ENCODE results near the gene PIWIL1. TPM values are rescaled to one million over a fixed set of nuclear protein-coding genes. Genes with fewer than 3 reads are reported as not detected.
A peak's percentile ranks its signal among the peaks of the same experiment; 100 is the strongest.

PIWIL1 gene
- total and polyA plus RNA-seq, 2 donors (not counting 1 experiment from before 2014, with no cell fraction given) = not detected

- Histone ChIP-seq H3K27ac (ENCODE audit: insufficient read depth, low read length) (no peak overlapping the region), H3K4me1 (ENCODE audit: control insufficient read depth, extremely low read depth, insufficient read depth, low read length) (no peaks in the 10 kb centered on the region), H3K27me3 (ENCODE audit: control insufficient read depth, insufficient read depth, low read length) (no peaks in the 10 kb centered on the region), H4K20me1 (ENCODE audit: control insufficient read depth, extremely low read depth, insufficient read depth, low read length) (no peaks in the 10 kb centered on the region), H2AFZ (ENCODE audit: low read length) (no peak overlapping the region), H3K9ac (ENCODE audit: insufficient read depth, low read length) (no peak overlapping the region), H3K4me3 (replicated peaks in 1 of 4; ENCODE audit: control extremely low read depth in 1 of 4, insufficient read depth in 1 of 4, low read depth in 3 of 4, low read length in 4 of 4) (no peak overlapping the region), H3K4me2 (ENCODE audit: extremely low read depth, insufficient read depth, low read length) (no peak overlapping the region), H3K79me2 (ENCODE audit: control insufficient read depth, insufficient read depth, low read length) (no peaks in the 10 kb centered on the region), H3K36me3 (ENCODE audit: control insufficient read depth, insufficient read depth, low read length) (no peaks in the 10 kb centered on the region), H3K9me3 (ENCODE audit: control insufficient read depth, insufficient read depth, low read depth, low read length) (no peaks in the 10 kb centered on the region)
- TF ChIP-seq CTCF (conservative IDR thresholded peaks at IDR 0.05 in 1 of 2, IDR thresholded peaks at IDR 0.05 in 1 of 2; ENCODE audit: low read depth in 1 of 2, low read length in 2 of 2) = no peak
- TF ChIP-seq EZH2 (IDR thresholded peaks at IDR 0.05; ENCODE audit: low read length, missing control alignments) = no peak
- DNase-seq (ENCODE audit: low read depth in 2 of 2) = no peak
Observed at GRCh38 chr12:130334399-130334798, 3.3 kb upstream of the PIWIL1 start.

- no peak for TF ChIP-seq CTCF (conservative IDR thresholded peaks at IDR 0.05 in 1 of 2, IDR thresholded peaks at IDR 0.05 in 1 of 2; ENCODE audit: low read depth in 1 of 2, low read length in 2 of 2)
- TF ChIP-seq EZH2 (IDR thresholded peaks at IDR 0.05; ENCODE audit: low read length, missing control alignments) = no peak
Observed at GRCh38 chr12:130334937-130335336, 2.8 kb upstream of the PIWIL1 start.

DNA sequence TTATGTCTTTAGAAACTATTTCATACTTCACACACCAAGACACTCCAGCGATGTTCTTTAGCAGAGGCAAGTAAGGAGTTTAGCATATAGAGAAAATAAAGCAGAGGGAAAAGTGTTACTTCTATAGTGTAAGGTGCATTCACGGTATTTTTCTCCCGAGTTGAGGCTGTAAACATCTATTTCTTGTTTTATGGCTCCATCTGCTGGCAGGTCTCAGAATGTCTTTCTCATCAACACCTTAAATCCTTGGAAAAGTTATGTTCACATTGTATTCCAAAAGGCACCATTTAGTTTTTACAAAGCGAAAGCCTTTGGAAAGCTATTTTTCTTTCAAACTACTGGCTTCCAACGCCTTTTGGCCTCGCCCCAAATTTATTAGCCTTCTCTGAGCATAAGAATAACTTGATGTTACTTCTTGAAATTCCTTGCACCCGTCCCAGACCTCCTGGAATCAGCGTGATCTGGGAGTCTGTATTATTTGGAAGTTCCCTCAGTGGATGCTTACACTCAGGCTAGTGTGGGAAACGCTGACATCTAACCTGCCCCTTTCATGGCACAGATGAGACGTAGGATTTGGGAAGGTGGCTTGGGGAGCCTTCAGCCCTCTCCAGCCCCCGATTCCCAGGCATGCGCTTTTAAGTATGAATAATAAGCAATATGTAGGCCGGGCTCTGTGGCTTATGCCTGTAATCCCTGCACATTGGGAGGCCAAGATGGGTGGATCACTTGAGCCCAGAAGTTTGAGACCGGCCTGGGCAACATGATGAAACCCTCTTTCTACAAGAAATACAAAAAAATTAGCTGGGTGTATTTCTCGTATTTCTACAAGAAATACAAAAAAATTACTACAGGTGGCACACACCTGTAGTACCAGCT, 1.9 kb upstream of the PIWIL1 start:
- no peaks in the 10 kb centered on the region for H4K20me1 ChIP-seq (ENCODE audit: control insufficient read depth, extremely low read depth, insufficient read depth, low read length)
- no peak overlapping the region for H3K4me3 ChIP-seq (replicated peaks in 1 of 4; ENCODE audit: control extremely low read depth in 1 of 4, insufficient read depth in 1 of 4, low read depth in 3 of 4, low read length in 4 of 4)
- no peak overlapping the region for H3K4me2 ChIP-seq (ENCODE audit: extremely low read depth, insufficient read depth, low read length)
- no peaks in the 10 kb centered on the region for H3K4me1 ChIP-seq (ENCODE audit: control insufficient read depth, extremely low read depth, insufficient read depth, low read length)
- no peak overlapping the region for H2AFZ ChIP-seq (ENCODE audit: low read length)
- no peaks in the 10 kb centered on the region for H3K27me3 ChIP-seq (ENCODE audit: control insufficient read depth, insufficient read depth, low read length)
- DNase-seq (ENCODE audit: low read depth in 2 of 2) = peak; percentile 27 to 62
- H3K36me3 ChIP-seq (ENCODE audit: control insufficient read depth, insufficient read depth, low read length) = no peaks in the 10 kb centered on the region
- H3K79me2 ChIP-seq (ENCODE audit: control insufficient read depth, insufficient read depth, low read length) = no peaks in the 10 kb centered on the region
- H3K9me3 ChIP-seq (ENCODE audit: control insufficient read depth, insufficient read depth, low read depth, low read length) = no peaks in the 10 kb centered on the region
- no peak overlapping the region for H3K9ac ChIP-seq (ENCODE audit: insufficient read depth, low read length)
- no peak overlapping the region for H3K27ac ChIP-seq (ENCODE audit: insufficient read depth, low read length)
- TF ChIP-seq CTCF (conservative IDR thresholded peaks at IDR 0.05 in 1 of 2, IDR thresholded peaks at IDR 0.05 in 1 of 2; ENCODE audit: low read depth in 1 of 2, low read length in 2 of 2) = peak; percentile 52 to 58
- no peak for TF ChIP-seq EZH2 (IDR thresholded peaks at IDR 0.05; ENCODE audit: low read length, missing control alignments)

More at GRCh38 chr12:130334937-130335336, 2.8 kb upstream of the PIWIL1 start:
- Histone ChIP-seq H4K20me1 (ENCODE audit: control insufficient read depth, extremely low read depth, insufficient read depth, low read length) (no peaks in the 10 kb centered on the region), H3K4me2 (ENCODE audit: extremely low read depth, insufficient read depth, low read length) (no peak overlapping the region), H3K4me1 (ENCODE audit: control insufficient read depth, extremely low read depth, insufficient read depth, low read length) (no peaks in the 10 kb centered on the region), H3K9ac (ENCODE audit: insufficient read depth, low read length) (no peak overlapping the region), H3K4me3 (replicated peaks in 1 of 4; ENCODE audit: control extremely low read depth in 1 of 4, insufficient read depth in 1 of 4, low read depth in 3 of 4, low read length in 4 of 4) (no peak overlapping the region), H3K36me3 (ENCODE audit: control insufficient read depth, insufficient read depth, low read length) (no peaks in the 10 kb centered on the region), H3K27me3 (ENCODE audit: control insufficient read depth, insufficient read depth, low read length) (no peaks in the 10 kb centered on the region), H3K9me3 (ENCODE audit: control insufficient read depth, insufficient read depth, low read depth, low read length) (no peaks in the 10 kb centered on the region), H2AFZ (ENCODE audit: low read length) (no peak overlapping the region), H3K79me2 (ENCODE audit: control insufficient read depth, insufficient read depth, low read length) (no peaks in the 10 kb centered on the region), H3K27ac (ENCODE audit: insufficient read depth, low read length) (no peak overlapping the region)
- DNase-seq (ENCODE audit: low read depth in 2 of 2) = no peak

Measured in fibroblast of lung (primary cell).